Body of pancreas (tissue), 4 donors: ENCODE measurements around the gene ARL14EPL.

Source experiments
- CTCF ChIP-seq, 7 experiments: fragments of 450-650 bp in 4 of 7; fragments of 200-600 bp in 3 of 7; sonication (generic) in 3 of 7; IDR thresholded peaks; one replicate each; pipeline ENCODE4 v1.5.1; 2016 to 2019; ENCODE audit warnings: antibody characterized with exemption in 7 of 7
- POLR2A ChIP-seq, 3 donors: fragments of 450-650 bp; IDR thresholded peaks; one replicate each; pipeline ENCODE4 v1.6.1; 2016; ENCODE audit warnings: antibody characterized with exemption in 3 of 3, mild to moderate bottlenecking in 2 of 3

DNA sequence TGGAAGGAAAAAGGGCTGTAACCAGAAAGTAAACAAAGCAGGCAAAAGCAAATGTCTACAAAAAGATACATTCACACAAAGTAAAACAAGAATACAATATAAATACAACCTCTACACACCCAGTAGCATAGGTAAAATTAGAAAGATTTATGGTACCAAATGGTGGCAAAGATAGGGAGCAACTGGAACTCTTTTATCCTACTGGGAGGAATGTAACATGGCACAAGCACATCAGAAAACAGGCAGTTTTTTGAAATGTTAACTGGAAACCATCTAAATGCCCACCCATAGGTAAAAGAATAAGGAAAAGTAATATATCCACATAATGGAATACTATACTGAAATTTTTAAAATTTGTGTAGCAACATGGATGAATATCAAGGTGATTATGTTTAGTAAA, 8.7 kb upstream of the ARL14EPL start:
- no peak for TF ChIP-seq CTCF (IDR thresholded peaks at IDR 0.05)
- no peak for TF ChIP-seq POLR2A (IDR thresholded peaks at IDR 0.05)
